Upper lobe of left lung (tissue), 6 donors: Measurements from ENCODE around the gene ORM2. TPM values are rescaled to one million over a fixed set of nuclear protein-coding genes. Genes with fewer than 3 reads are reported as not detected.

Source experiments
- ATAC-seq, 2 donors: fragments of 200-7000 bp; cut with Tn5 transposase; one replicate each; pipeline ENCODE4 v1.9.1; 2022; ENCODE audit warnings: mild to moderate bottlenecking in 2 of 2, moderate library complexity in 2 of 2; ENCODE audit not compliant: low FRiP score in 2 of 2
- DNase-seq, 2 donors: peaks; one replicate each; pipeline ENCODE4 v3.0.0-alpha.2; 2019 to 2020
- H3K27ac ChIP-seq, 4 donors: fragments of 200-600 bp; sonication (generic); one replicate each; pipeline ENCODE4 v1.5.1; 2016 to 2019
- H3K27me3 ChIP-seq, 4 donors: fragments of 200-600 bp; sonication (generic); one replicate each; pipeline ENCODE4 v1.5.1; 2017 to 2019
- H3K36me3 ChIP-seq, 4 donors: fragments of 200-600 bp; sonication (generic); one replicate each; pipeline ENCODE4 v1.5.1; 2016 to 2019
- H3K4me1 ChIP-seq, 4 donors: fragments of 200-600 bp; sonication (generic); one replicate each; pipeline ENCODE4 v1.5.1; 2018 to 2019
- H3K4me3 ChIP-seq, 4 donors: fragments of 200-600 bp; sonication (generic); one replicate each; pipeline ENCODE4 v1.5.1; 2017 to 2019; ENCODE audit warnings: mild to moderate bottlenecking in 2 of 4, moderate library complexity in 1 of 4
- H3K9me3 ChIP-seq, 4 donors: fragments of 200-600 bp; sonication (generic); one replicate each; pipeline ENCODE4 v1.5.1; 2018 to 2019
- CTCF ChIP-seq, 6 experiments: fragments of 450-650 bp in 4 of 6; fragments of 200-600 bp in 2 of 6; sonication (generic) in 2 of 6; IDR thresholded peaks; one replicate each; pipeline ENCODE4 v1.5.1; 2016 to 2019; ENCODE audit warnings: antibody characterized with exemption in 6 of 6
- EP300 ChIP-seq, 4 donors: sonication (generic); formaldehyde crosslinking; IDR thresholded peaks; one replicate each; pipeline ENCODE4 v1.5.1; 2017; ENCODE audit warnings: antibody characterized with exemption in 4 of 4, control low read depth in 2 of 4
- POLR2A ChIP-seq, 4 donors: fragments of 450-650 bp; IDR thresholded peaks; one replicate each; pipeline ENCODE4 v1.5.1; 2016 to 2017; ENCODE audit warnings: antibody characterized with exemption in 4 of 4, mild to moderate bottlenecking in 2 of 4
- POLR2AphosphoS5 ChIP-seq, 2 donors: sonication (generic); formaldehyde crosslinking; IDR thresholded peaks; one replicate each; pipeline ENCODE4 v1.5.1; 2017; ENCODE audit warnings: antibody characterized with exemption in 2 of 2
- WGBS, 2 donors: methylation state at CpG; one replicate each; pipeline ENCODE4 v1.1.5; 2017 to 2018; 5-methylcytosine and 5-hydroxymethylcytosine counted together
- total RNA-seq, 6 donors: library from RNA; depleted of rRNA in 4 of 6; stranded (reverse); fragments of >200 nt in 4 of 6; gene quantifications; one replicate each; pipeline versions ENCODE4 v1.1.0 to v1.2.1, GENCODE V29; 2016 to 2021
- donor health status: DM: no; HTN: no; CAD: no; lungs with moderate emphysema.
- donor health status: DM: no; HTN: yes; CAD: no; lungs with severe emphysema.

The ORM2 gene
- total RNA-seq, 6 donors from 2014 or later, result 2.2 to 5.5 (median 4.0) TPM; not detected in 2

GRCh38 chr9:114282926-114283325 is 46.7 kb upstream of the ORM2 start:
- 42 to 59% methylated on average over 5 of the region's 5 CpGs for WGBS, 2 donors
- Histone ChIP-seq H3K4me3 (no peak overlapping the region), H3K27ac (no peak overlapping the region), H3K27me3 (no peaks in the 10 kb centered on the region), H3K36me3 (no peaks in the 10 kb centered on the region), H3K9me3 (no peaks in the 10 kb centered on the region), H3K4me1 (no peaks in the 10 kb centered on the region)
- TF ChIP-seq POLR2A (IDR thresholded peaks at IDR 0.05) (no peak), CTCF (IDR thresholded peaks at IDR 0.05) (no peak), POLR2AphosphoS5 (IDR thresholded peaks at IDR 0.05) (no peak)
- DNase-seq, result no peak
- no peak for ATAC-seq

- no peaks in the 10 kb centered on the region for H3K27me3 ChIP-seq
- H3K4me3 ChIP-seq, result no peak overlapping the region
- 92% methylated on average over 14 of the region's 14 CpGs for WGBS, 2 donors
- ATAC-seq (no peak), DNase-seq (no peak)
- TF ChIP-seq EP300 (IDR thresholded peaks at IDR 0.05), result no peak
- no peak for TF ChIP-seq POLR2AphosphoS5 (IDR thresholded peaks at IDR 0.05)
- TF ChIP-seq POLR2A (IDR thresholded peaks at IDR 0.05), result no peak
- no peak for TF ChIP-seq CTCF (IDR thresholded peaks at IDR 0.05)
- H3K36me3 ChIP-seq, result no peaks in the 10 kb centered on the region
- H3K4me1 ChIP-seq, result no peaks in the 10 kb centered on the region
- no peaks in the 10 kb centered on the region for H3K9me3 ChIP-seq
- H3K27ac ChIP-seq, result no peak overlapping the region
These were observed 46.0 kb upstream of the ORM2 start for GRCh38 chr9:114283551-114284111.

GRCh38 chr9:114284316-114285060 is 45.2 kb upstream of the ORM2 start:
- H3K9me3 ChIP-seq, result no peaks in the 10 kb centered on the region
- H3K27me3 ChIP-seq, result no peaks in the 10 kb centered on the region
- no peak overlapping the region for H3K4me3 ChIP-seq
- H3K36me3 ChIP-seq, result no peaks in the 10 kb centered on the region
- WGBS, 2 donors, result 89 to 95% methylated on average over 6 to 11 of the region's 11 CpGs
- DNase-seq (peak in 1 of 2 donors; percentile 10), ATAC-seq (no peak)
- TF ChIP-seq CTCF (IDR thresholded peaks at IDR 0.05) (no peak), POLR2A (IDR thresholded peaks at IDR 0.05) (no peak), EP300 (IDR thresholded peaks at IDR 0.05) (no peak), POLR2AphosphoS5 (IDR thresholded peaks at IDR 0.05) (no peak)
- H3K4me1 ChIP-seq, result no peaks in the 10 kb centered on the region
- no peak overlapping the region for H3K27ac ChIP-seq

GRCh38 chr9:114285166-114285867 is 44.4 kb upstream of the ORM2 start:
- peak overlapping the region in 1 of 4 donors; percentile 0 for H3K27ac ChIP-seq
- no peaks in the 10 kb centered on the region for H3K4me1 ChIP-seq
- no peaks in the 10 kb centered on the region for H3K9me3 ChIP-seq
- TF ChIP-seq CTCF (IDR thresholded peaks at IDR 0.05) (no peak), POLR2A (IDR thresholded peaks at IDR 0.05) (no peak), POLR2AphosphoS5 (IDR thresholded peaks at IDR 0.05) (no peak), EP300 (IDR thresholded peaks at IDR 0.05) (no peak)
- H3K36me3 ChIP-seq, result no peaks in the 10 kb centered on the region
- DNase-seq (peak; percentile 25 to 86), ATAC-seq (no peak)
- no peak overlapping the region for H3K4me3 ChIP-seq
- no peaks in the 10 kb centered on the region for H3K27me3 ChIP-seq
- WGBS, 2 donors, result 53 to 55% methylated on average over 19 to 20 of the region's 20 CpGs
